ENCODE data around the gene C1QL3.

C1QL3 gene

DNA sequence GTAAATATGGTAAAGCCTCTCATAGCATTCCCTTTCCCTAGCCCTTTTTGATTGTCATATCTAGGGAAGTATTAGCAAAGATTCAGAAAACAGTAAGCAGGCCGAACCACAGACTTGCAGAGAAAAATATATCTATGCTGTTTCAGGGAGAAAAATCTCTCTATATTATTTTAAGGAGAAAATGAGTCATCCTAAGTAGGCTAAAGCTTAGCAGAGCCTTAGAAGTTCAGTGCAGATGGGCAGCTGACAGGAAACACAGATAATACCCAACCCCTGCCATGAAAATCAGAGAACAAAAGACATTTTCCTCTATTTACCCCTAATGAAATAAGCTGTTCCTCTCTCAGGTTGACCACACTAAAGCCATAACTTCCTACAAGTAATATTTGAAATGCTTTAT, 16.5 kb downstream of the C1QL3 start:
- FAIRE-seq (no peak), DNase-seq (ENCODE audit: insufficient read length, low spot score) (no peak)
- TF ChIP-seq POLR2AphosphoS5 (IDR thresholded peaks at IDR 0.05; ENCODE audit: low read depth, low read length) (no peak), PAX5 (IDR thresholded peaks at IDR 0.05; ENCODE audit: insufficient read depth, low read length, severe bottlenecking) (no peak)

DNA sequence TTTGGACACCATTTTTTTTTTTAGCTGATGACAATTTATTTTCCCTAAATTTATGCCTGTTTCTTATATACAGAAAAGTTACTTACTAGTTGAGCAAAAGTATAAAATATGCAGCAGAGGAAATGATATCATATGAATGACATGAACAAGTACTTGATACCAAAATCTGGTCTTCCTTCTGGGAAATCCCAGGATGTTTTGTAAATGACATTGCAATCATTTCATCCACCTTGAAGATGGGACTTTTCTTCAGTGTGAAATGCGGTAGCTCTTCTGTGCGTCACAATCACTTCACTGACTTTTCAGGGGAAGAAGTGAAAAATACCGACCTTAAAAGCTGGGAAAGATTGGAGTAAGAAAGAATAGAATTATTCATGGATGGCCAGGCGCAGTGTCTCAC, 23.8 kb downstream of the C1QL3 start:
- no peak for FAIRE-seq
- no peak for TF ChIP-seq POU2F2 (IDR thresholded peaks at IDR 0.05; ENCODE audit: low read depth, low read length)
- no peak for TF ChIP-seq TAF1 (IDR thresholded peaks at IDR 0.05; ENCODE audit: low read depth, low read length)
- no peak for TF ChIP-seq SPI1 (IDR thresholded peaks at IDR 0.05; ENCODE audit: low read depth, low read length)
- no peak for TF ChIP-seq POLR2A (IDR thresholded peaks at IDR 0.05; ENCODE audit: low read depth, low read length)
- no peak for TF ChIP-seq POLR2AphosphoS5 (IDR thresholded peaks at IDR 0.05; ENCODE audit: low read depth, low read length)
- no peak for TF ChIP-seq PAX5 (IDR thresholded peaks at IDR 0.05; ENCODE audit: insufficient read depth, low read length, severe bottlenecking)
- DNase-seq (ENCODE audit: insufficient read length, low spot score), result no peak

- DNase-seq (ENCODE audit: insufficient read length, low spot score) (no peak), FAIRE-seq (no peak)
- TF ChIP-seq SPI1 (IDR thresholded peaks at IDR 0.05; ENCODE audit: low read depth, low read length) (no peak), PAX5 (IDR thresholded peaks at IDR 0.05; ENCODE audit: insufficient read depth, low read length, severe bottlenecking) (no peak), POU2F2 (IDR thresholded peaks at IDR 0.05; ENCODE audit: low read depth, low read length) (no peak), POLR2AphosphoS5 (IDR thresholded peaks at IDR 0.05; ENCODE audit: low read depth, low read length) (no peak), TAF1 (IDR thresholded peaks at IDR 0.05; ENCODE audit: low read depth, low read length) (no peak), POLR2A (IDR thresholded peaks at IDR 0.05; ENCODE audit: low read depth, low read length) (no peak)
Measured at GRCh38 chr10:16493884-16494536, 27.7 kb downstream of the C1QL3 start.

DNA sequence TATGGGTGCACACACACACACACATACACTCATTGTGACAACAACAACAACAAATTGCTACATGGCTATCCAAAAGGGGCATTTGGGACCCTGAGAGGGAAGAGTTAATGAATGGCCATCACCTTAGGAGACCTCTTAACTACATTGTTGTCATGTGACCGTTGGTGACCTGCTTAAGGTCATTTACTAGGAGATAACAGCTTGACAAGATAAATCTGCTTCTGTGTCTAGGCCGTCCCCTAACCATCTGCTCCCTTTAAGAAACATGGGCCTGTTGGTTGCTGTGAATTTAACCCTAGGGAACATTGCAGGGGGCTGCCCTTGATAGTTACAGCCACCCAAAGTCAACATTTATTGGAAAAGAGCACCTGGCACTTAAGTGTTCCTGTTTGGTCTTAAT, 29.7 kb downstream of the C1QL3 start:
- FAIRE-seq, result no peak
- DNase-seq (ENCODE audit: insufficient read length, low spot score), result no peak
- TF ChIP-seq POU2F2 (IDR thresholded peaks at IDR 0.05; ENCODE audit: low read depth, low read length) (no peak), POLR2A (IDR thresholded peaks at IDR 0.05; ENCODE audit: low read depth, low read length) (no peak), POLR2AphosphoS5 (IDR thresholded peaks at IDR 0.05; ENCODE audit: low read depth, low read length) (no peak), TAF1 (IDR thresholded peaks at IDR 0.05; ENCODE audit: low read depth, low read length) (no peak), SPI1 (IDR thresholded peaks at IDR 0.05; ENCODE audit: low read depth, low read length) (no peak), PAX5 (IDR thresholded peaks at IDR 0.05; ENCODE audit: insufficient read depth, low read length, severe bottlenecking) (no peak)

DNA sequence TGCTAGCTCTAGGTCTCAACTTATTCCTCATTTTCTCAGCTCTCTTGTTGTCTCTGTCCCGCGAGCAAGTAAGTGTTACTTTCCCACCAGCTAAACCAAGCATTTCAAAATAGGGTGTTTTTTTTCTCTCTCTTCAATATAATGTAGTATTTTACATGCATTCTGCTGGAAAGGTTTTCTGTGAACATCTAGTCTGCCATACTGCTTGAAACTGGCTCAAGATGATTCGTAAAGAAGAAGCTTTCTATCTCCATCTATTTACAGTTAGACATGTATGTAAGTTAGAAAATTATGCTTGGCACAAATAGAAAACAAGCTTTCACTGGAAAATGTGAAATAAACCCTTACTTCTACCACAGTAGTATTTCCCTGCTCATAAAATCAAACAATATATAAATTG, 31.2 kb downstream of the C1QL3 start:
- no peak for DNase-seq (ENCODE audit: insufficient read length, low spot score)
- TF ChIP-seq POU2F2 (IDR thresholded peaks at IDR 0.05; ENCODE audit: low read depth, low read length) (no peak), PAX5 (IDR thresholded peaks at IDR 0.05; ENCODE audit: insufficient read depth, low read length, severe bottlenecking) (no peak), TAF1 (IDR thresholded peaks at IDR 0.05; ENCODE audit: low read depth, low read length) (no peak), SPI1 (IDR thresholded peaks at IDR 0.05; ENCODE audit: low read depth, low read length) (no peak), POLR2A (IDR thresholded peaks at IDR 0.05; ENCODE audit: low read depth, low read length) (no peak), POLR2AphosphoS5 (IDR thresholded peaks at IDR 0.05; ENCODE audit: low read depth, low read length) (no peak)
- no peak for FAIRE-seq

DNA sequence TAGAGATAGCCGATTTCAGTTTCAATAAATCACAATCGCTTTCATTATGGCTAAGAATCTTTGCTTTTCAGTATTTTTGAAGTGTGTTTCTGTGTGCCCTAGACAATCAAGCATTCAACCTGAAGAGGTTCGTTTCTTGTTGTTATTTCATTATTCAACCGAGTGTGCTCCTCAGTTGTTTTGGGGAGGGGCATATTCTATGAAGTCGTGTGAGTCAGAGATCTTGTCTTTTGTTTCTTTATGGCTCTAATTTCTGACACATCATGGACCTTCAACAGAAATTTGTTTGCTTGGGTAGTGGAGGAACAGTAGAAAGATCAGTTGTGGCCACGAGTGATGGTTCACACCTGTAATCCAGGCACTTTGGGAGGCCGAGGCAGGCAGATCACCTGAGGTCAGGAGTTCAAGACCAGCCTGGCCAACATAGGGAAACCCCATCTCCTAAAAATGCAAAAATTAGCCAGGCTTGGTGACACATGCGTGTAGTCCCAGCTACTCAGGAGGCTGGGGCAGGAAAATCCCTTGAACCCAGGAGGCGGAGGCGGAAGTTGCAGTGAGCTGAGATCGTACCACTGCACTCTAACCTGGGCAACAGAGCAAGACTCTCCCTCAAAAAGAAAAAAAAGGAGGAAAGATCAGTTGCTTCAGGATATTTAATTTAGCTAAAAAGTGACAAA, 38.3 kb downstream of the C1QL3 start:
- FAIRE-seq (no peak), DNase-seq (ENCODE audit: insufficient read length, low spot score) (no peak)
- no peak for TF ChIP-seq POLR2A (IDR thresholded peaks at IDR 0.05; ENCODE audit: low read depth, low read length)
- no peak for TF ChIP-seq TAF1 (IDR thresholded peaks at IDR 0.05; ENCODE audit: low read depth, low read length)
- TF ChIP-seq PAX5 (IDR thresholded peaks at IDR 0.05; ENCODE audit: insufficient read depth, low read length, severe bottlenecking), result no peak
- TF ChIP-seq POU2F2 (IDR thresholded peaks at IDR 0.05; ENCODE audit: low read depth, low read length), result no peak
- no peak for TF ChIP-seq SPI1 (IDR thresholded peaks at IDR 0.05; ENCODE audit: low read depth, low read length)
- no peak for TF ChIP-seq POLR2AphosphoS5 (IDR thresholded peaks at IDR 0.05; ENCODE audit: low read depth, low read length)

DNA sequence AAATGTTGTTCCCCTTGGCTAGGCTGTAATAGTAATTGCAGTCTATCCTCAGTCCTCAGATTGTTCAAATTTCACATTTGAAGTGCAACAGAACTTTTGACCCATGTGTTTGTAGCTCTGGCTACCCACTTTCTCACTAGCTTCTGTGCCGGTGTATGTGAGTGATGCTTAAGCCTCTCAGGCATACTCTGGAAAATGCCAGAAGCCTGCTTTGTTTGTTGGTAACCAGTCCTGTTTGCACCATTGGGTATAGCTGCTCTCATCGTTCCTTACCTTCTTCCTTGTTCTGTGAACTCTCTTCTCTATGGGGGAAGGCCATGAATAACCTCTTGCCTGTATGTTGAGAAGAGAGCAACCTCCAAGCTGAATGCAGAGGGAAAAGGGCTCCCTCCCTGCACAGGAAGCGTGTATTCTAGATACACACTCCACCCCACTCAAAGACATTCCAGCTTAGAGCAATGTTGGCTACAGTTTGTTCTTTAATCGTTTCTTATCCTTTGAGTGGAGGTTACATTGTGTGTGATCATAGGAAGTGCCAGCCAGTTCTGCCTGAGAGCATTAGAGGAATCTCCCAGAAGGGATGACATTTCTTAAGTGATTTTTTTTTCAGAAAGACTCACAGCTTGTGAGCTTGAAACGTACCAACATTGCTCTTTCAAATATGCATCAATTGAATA, 40.5 kb downstream of the C1QL3 start:
- DNase-seq (ENCODE audit: insufficient read length, low spot score) (no peak), FAIRE-seq (no peak)
- TF ChIP-seq POLR2A (IDR thresholded peaks at IDR 0.05; ENCODE audit: low read depth, low read length), result no peak

DNA sequence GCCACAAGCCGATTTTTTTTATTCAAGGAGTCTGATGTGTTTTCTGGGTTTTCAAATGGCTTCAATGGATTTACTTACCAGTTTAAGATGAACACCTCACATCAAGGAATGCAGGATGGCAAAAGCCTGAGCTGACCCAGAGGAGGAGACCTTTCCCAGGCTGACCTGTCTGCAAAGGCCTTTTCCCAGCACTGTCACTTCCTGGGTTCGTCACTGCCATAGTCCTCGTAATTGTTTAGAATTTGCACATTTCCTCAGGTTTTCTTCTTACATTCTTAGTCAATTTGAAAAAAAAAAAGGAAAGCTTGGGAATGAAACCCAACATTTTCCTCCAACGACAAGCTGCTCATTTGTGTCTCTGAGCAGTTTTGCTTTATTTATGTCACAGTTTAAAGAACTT, 42.9 kb downstream of the C1QL3 start:
- FAIRE-seq (no peak), DNase-seq (ENCODE audit: insufficient read length, low spot score) (no peak)
- TF ChIP-seq POU2F2 (IDR thresholded peaks at IDR 0.05; ENCODE audit: low read depth, low read length) (no peak), PAX5 (IDR thresholded peaks at IDR 0.05; ENCODE audit: insufficient read depth, low read length, severe bottlenecking) (no peak), POLR2AphosphoS5 (IDR thresholded peaks at IDR 0.05; ENCODE audit: low read depth, low read length) (no peak), SPI1 (IDR thresholded peaks at IDR 0.05; ENCODE audit: low read depth, low read length) (no peak), TAF1 (IDR thresholded peaks at IDR 0.05; ENCODE audit: low read depth, low read length) (no peak), POLR2A (IDR thresholded peaks at IDR 0.05; ENCODE audit: low read depth, low read length) (no peak)

- no peak for TF ChIP-seq POLR2A (IDR thresholded peaks at IDR 0.05; ENCODE audit: low read depth, low read length)
- no peak for TF ChIP-seq TAF1 (IDR thresholded peaks at IDR 0.05; ENCODE audit: low read depth, low read length)
- TF ChIP-seq POLR2AphosphoS5 (IDR thresholded peaks at IDR 0.05; ENCODE audit: low read depth, low read length), result no peak
- TF ChIP-seq POU2F2 (IDR thresholded peaks at IDR 0.05; ENCODE audit: low read depth, low read length), result no peak
- TF ChIP-seq PAX5 (IDR thresholded peaks at IDR 0.05; ENCODE audit: insufficient read depth, low read length, severe bottlenecking), result no peak
- no peak for TF ChIP-seq SPI1 (IDR thresholded peaks at IDR 0.05; ENCODE audit: low read depth, low read length)
- DNase-seq (ENCODE audit: insufficient read length, low spot score), result no peak
- FAIRE-seq, result no peak
Measured at GRCh38 chr10:16477757-16478156, 43.9 kb downstream of the C1QL3 start.

Data from GM12891 (cell line).